Measurements from ENCODE around the gene LMAN1L.
A peak's percentile ranks its signal among the peaks of the same experiment; 100 is the strongest.

The LMAN1L gene

GRCh38 chr15:74793135-74794028 lies 19.3 kb upstream of the LMAN1L start:
- DNase-seq (ENCODE audit: low read depth in 1 of 2, low spot score in 1 of 2): no peak

DNA sequence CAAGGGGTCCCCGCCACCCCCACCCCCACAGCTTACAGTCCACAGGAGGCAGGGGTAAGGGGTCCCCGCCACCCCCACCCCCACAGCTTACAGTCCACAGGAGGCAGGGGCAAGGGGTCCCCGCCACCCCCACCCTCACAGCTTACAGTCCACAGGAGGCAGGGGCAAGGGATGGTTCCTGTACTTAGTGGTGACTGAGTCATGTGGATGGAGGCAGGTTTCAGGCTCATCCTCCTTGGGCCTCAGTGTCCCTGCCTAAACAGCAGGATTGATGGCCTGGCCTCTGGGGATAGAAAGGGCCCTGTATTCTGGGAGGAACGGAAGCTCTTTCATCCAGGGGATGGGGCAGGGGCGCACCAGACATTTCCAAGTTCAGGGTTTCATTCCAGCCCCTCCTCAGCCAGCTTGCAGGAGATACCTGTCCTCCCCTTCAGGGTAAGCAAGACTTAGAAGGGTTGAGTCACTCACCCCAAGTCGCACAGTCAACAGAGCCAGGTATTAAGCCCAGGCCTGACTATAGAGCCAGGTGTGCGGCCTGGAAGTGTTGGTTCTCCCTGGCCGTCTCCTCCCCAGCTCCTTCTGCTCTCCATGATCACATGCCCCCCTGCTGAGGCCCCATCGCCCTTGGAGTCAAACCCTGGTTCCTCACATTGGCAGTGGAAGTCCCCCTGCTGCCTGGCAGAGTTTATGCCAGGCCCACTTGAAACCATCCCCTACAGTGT lies 18.2 kb upstream of the LMAN1L start:
- DNase-seq (ENCODE audit: low read depth in 1 of 2, low spot score in 1 of 2): no peak

DNA sequence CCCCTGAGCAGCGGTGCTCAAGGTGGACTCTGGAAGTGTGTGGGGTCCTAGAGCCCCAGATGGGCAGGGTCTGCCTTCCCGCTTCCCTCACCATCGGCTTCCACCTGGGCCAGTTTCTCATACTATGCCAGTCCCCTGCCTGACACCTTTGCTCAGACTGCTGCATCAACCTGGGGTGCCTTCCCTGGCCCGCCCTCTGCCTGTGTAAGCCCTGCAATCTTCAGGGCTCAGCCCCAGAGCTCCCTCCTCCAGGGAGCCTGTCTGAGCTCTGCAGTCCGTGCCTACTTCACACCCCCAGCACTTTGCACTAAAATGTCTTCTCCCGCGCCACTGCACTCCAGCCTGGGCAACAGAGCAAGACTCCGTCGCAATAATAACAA lies 17.7 kb upstream of the LMAN1L start:
- DNase-seq (ENCODE audit: low read depth in 1 of 2, low spot score in 1 of 2): no peak

- DNase-seq (ENCODE audit: low read depth in 1 of 2, low spot score in 1 of 2): no peak
These were observed 16.5 kb upstream of the LMAN1L start for GRCh38 chr15:74795966-74796625.

DNA sequence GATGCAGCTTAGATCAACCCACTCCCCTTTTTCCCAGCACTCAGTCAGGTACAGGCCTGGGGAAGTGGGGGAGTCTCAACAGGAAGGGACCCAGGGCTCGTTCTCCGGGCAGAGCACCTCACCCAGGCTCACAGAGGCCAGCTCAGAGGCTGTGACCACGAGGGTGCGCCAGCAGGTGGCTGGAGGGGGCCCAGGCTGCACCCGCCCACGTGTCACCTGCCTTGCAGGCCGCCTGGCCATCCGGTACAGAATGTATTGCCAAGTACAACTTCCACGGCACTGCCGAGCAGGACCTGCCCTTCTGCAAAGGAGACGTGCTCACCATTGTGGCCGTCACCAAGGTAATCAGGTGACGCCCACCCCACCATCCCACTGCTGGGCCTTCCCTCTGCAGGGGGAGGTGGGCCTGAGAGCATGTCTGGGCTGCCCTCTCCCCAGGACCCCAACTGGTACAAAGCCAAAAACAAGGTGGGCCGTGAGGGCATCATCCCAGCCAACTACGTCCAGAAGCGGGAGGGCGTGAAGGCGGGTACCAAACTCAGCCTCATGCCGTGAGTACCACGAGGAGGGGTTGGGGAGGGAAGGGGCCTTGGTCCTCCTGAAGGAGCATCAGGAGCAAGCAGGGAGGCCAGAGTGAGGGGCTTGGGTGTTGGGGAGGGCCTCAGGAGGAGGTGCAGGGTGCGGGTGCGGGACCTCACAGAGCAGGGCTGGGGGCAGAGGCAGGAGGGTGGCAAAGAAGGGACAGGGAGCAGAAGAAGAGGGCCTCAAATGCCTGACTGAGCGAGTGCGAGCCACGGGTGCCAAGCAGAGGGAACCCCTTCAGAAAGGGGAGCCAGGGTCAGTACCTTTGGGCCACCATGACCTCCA lies 14.0 kb upstream of the LMAN1L start:
- no peak for DNase-seq (ENCODE audit: low read depth in 1 of 2, low spot score in 1 of 2)

DNA sequence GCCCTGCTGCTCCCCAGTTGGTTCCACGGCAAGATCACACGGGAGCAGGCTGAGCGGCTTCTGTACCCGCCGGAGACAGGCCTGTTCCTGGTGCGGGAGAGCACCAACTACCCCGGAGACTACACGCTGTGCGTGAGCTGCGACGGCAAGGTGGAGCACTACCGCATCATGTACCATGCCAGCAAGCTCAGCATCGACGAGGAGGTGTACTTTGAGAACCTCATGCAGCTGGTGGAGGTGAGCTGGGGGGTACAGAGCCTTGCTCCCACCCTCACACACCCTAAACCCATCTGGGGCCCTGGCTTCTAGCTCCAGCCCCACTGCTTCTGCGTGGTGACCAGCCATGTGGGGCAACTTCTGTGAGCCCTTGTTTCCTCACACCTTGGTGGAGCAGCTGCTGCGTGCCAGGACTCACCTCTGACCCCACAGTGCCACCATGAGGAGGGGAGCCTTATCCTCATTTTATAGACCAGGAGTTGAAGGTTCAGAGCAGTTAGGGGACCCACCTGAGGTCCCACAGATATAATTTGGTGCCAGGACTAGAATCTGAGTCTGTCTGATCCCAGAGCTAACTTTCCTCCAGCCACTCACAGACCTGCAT lies 13.3 kb upstream of the LMAN1L start:
- DNase-seq (ENCODE audit: low read depth in 1 of 2, low spot score in 1 of 2): no peak

DNA sequence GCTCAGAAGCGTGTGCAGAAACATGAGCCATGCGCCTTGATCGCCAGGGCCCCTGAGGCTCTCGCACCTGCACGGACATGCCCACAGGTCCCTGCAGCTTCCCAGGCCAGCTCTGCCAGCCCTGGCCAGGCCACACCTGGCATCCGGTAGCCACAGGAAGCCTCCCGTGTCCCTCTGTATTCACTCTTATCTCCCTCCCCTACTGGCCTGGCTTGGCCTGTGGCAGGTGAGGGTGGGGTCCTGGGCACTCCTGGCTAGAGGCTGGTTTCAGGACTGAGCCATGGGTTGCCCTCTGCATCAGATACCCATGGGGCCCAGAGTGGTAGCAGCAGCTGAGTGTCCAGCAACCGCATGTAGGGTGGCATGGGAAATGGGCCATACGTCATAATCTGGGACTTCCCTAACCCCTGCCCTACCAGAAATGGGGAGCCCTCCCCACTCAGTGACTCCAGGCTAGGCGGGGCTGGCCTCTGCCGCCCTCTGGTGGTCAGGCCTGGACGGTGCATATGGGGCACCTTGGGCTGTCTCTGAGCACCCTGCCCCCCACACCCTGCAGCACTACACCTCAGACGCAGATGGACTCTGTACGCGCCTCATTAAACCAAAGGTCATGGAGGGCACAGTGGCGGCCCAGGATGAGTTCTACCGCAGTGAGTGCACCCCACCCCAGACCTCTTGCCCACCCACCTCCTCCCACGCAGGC lies 12.6 kb upstream of the LMAN1L start:
- DNase-seq (ENCODE audit: low read depth in 1 of 2, low spot score in 1 of 2): peak; percentile 80 to 82

GRCh38 chr15:74800559-74801094 lies 12.0 kb upstream of the LMAN1L start:
- no peak for DNase-seq (ENCODE audit: low read depth in 1 of 2, low spot score in 1 of 2)

- DNase-seq (ENCODE audit: low read depth in 1 of 2, low spot score in 1 of 2): no peak
These were observed 11.2 kb upstream of the LMAN1L start for GRCh38 chr15:74801311-74801997.

DNA sequence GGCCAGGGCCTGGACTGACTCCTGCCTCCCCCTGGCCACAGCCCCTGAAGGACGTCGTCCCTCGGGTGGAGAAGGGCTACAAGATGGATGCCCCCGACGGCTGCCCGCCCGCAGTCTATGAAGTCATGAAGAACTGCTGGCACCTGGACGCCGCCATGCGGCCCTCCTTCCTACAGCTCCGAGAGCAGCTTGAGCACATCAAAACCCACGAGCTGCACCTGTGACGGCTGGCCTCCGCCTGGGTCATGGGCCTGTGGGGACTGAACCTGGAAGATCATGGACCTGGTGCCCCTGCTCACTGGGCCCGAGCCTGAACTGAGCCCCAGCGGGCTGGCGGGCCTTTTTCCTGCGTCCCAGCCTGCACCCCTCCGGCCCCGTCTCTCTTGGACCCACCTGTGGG lies 10.3 kb upstream of the LMAN1L start:
- no peak for DNase-seq (ENCODE audit: low read depth in 1 of 2, low spot score in 1 of 2)

DNA sequence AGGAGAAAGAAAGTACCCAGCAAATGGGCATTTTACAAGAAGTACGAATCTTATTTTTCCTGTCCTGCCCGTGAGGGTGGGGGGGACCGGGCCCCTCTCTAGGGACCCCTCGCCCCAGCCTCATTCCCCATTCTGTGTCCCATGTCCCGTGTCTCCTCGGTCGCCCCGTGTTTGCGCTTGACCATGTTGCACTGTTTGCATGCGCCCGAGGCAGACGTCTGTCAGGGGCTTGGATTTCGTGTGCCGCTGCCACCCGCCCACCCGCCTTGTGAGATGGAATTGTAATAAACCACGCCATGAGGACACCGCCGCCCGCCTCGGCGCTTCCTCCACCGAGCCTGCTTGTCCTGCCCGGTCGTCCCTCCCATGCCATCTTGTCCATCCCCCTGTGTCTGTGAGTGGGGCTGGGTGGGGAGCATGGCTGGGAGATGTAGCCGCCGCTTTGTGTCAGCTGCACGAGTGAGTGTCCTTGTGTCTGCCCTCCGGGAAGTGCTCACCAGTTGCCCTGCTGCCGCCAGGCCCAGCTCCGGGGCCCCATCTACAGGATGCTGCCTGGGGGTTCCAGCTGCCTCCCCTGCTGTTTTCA lies 9.7 kb upstream of the LMAN1L start:
- DNase-seq (ENCODE audit: low read depth in 1 of 2, low spot score in 1 of 2): no peak

DNA sequence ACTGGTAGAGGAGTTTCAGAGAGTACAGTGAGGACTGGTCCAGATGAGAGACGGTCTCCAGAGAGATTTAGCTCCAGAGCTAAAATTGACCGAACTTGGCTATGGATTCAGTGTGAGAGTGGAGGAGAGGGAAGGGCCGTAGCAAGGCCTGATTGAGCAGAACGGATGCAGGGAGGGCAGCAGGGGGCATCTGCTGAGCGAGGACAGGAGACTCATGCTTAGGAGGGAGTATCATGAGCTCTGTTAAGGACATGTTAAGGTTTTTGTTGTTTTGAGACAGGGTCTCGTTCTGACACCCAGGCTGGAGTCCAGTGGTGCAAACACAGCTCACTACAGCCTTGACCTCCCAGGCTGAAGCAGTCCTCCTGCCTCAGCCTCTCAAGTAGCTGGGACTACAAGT lies 7.7 kb upstream of the LMAN1L start:
- DNase-seq (ENCODE audit: low read depth in 1 of 2, low spot score in 1 of 2): no peak

DNA sequence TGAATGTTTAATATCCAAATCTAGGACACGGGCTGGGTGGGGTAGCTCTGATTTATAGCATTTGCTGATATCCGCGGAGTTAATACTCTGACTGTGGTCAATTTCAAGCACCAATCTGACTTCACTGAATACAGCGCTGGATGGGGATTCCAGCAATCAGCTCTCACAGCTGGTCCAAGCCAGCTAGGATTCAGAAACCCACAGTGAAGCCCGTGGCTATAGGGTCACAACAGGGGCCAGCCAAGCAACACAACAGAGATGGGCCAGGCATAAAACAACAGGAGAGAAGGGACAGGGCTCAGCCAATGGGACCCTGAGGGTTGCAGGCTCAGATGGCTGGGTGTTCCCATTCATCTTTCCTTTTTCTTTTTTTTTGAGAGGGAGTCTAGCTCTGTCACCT lies 5.4 kb upstream of the LMAN1L start:
- no peak for DNase-seq (ENCODE audit: low read depth in 1 of 2, low spot score in 1 of 2)

DNA sequence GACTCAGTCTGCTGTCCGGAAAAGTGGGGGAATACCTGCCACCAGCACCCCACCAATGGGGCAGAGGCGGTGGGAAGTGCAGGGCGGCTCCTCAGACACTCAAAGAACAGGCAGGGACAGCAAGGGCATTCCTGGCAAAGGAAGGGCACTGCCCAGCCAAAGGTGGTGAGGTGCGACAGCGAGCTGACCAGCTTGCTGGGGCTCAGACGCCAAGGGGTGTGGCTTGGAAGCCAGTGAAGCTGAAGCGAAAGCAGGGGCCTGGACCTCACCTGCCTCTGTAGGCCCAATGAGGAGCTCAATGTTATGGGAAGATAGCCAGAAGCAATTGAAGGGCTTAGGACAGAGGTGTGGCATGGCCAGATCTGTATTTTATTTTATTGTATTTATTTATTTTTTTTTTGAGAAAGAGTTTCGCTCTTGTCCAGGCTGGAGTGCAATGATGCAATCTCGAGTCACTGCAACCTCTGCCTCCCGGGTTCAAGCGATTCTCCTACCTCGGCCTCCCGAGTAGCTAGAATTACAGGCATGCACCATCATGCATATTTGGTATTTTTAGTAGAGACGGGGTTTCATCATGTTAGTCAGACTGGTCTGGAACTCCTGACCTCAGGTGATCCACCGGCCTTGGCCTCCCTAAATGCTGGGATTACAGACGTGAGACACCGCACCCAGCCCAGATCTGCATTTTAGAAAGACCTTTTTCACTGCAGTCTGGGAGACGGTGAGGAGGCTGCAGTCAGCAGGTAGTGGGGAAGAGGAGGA lies 4.4 kb upstream of the LMAN1L start:
- DNase-seq (ENCODE audit: low read depth in 1 of 2, low spot score in 1 of 2): no peak

DNA sequence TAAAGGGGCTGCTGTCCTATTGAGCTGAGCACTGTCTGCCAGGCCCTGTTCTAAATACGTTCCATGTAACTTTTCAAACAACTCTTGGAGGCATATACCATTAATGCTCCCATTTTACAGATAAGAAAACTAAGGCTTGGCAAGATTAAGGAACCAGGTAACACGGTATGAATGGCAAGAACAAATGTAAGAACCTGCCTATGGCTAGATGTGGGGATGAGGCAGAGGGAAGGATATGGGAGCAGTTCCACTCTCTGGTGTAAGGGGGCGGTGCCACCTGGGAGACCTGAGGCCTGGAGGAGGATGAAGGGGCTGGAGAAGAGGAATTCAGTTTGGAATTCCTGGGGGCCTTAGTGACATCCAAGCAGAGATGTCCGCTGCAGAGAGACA lies 3.8 kb upstream of the LMAN1L start:
- DNase-seq (ENCODE audit: low read depth in 1 of 2, low spot score in 1 of 2): no peak

DNA sequence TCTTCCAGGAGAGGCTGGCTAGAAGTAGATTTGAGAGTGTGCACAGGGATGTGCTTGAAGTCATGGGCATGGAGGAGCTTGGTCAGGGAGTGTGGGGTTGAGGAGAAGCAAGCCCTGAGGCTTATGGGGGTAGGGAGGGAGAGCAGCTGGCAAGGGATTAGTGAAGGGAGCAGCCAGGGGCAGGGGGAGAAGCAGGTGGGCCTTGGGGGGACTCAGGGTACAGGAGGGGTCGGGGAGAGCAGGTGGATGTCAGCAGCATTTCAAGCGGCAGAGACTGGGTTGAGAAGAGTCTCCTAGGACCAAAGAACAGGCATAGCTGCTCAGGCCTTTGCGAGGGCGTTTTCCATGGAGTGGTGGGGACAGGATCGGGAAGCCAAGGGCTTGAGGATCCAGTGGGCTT lies 3.4 kb upstream of the LMAN1L start:
- no peak for DNase-seq (ENCODE audit: low read depth in 1 of 2, low spot score in 1 of 2)

DNA sequence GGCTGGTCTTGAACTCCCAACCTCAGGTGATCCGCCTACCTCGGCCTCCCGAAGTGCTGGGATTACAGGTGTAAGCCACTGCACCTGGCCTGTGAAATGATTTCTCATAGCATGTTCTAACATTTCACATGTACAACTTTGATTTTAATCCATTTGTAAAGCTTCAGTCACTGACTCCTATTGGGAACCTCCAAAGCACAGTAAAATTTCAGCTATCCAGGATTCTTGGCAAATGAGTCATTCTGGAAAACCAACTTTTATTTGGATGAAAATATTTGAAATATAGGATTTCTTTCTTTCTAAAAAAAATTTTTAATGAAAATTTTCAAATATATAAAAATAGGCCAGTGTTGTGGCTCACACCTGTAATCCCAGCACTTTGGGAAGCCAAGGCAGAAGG lies 2.7 kb upstream of the LMAN1L start:
- DNase-seq (ENCODE audit: low read depth in 1 of 2, low spot score in 1 of 2): no peak
